ENCODE measurements around the gene PARD3. TPM values are rescaled to one million over a fixed set of nuclear protein-coding genes. Genes with fewer than 3 reads are reported as not detected.

The PARD3 gene
- total RNA-seq, 1 donor from 2014 or later, result 34.1 TPM

- ATAC-seq (no peak), DNase-seq (no peak)
- Histone ChIP-seq H3K4me3 (no peak overlapping the region), H3K36me3 (no peaks in the 10 kb centered on the region), H3K27ac (no peak overlapping the region), H3K27me3 (ENCODE audit: low read depth) (no peaks in the 10 kb centered on the region), H3K4me1 (peaks cover 6% of the 10 kb centered on the region), H3K9me3 (no peaks in the 10 kb centered on the region)
- no peak for TF ChIP-seq CTCF (IDR thresholded peaks at IDR 0.05)
- intact Hi-C loops (cut with DNase I), result no loop called here
Measured at GRCh38 chr10:34627741-34628140, 187.4 kb downstream of the PARD3 start.

GRCh38 chr10:34627331-34627730, 187.8 kb downstream of the PARD3 start:
- no peaks in the 10 kb centered on the region for H3K36me3 ChIP-seq
- ATAC-seq (no peak), DNase-seq (no peak)
- no peak overlapping the region for H3K27ac ChIP-seq
- H3K27me3 ChIP-seq (ENCODE audit: low read depth), result no peaks in the 10 kb centered on the region
- no peak for TF ChIP-seq CTCF (IDR thresholded peaks at IDR 0.05)
- intact Hi-C loops (cut with DNase I), result no loop called here
- H3K9me3 ChIP-seq, result no peaks in the 10 kb centered on the region
- no peak overlapping the region for H3K4me3 ChIP-seq
- peaks cover 6% of the 10 kb centered on the region for H3K4me1 ChIP-seq

GRCh38 chr10:34626158-34626880, 188.8 kb downstream of the PARD3 start:
- intact Hi-C loops (cut with DNase I), result no loop called here
- DNase-seq, result no peak
- H3K27ac ChIP-seq, result no peak overlapping the region
- H3K4me3 ChIP-seq, result no peak overlapping the region
- no peaks in the 10 kb centered on the region for H3K36me3 ChIP-seq
- no peak for ATAC-seq
- no peak for TF ChIP-seq CTCF (IDR thresholded peaks at IDR 0.05)
- no peaks in the 10 kb centered on the region for H3K27me3 ChIP-seq (ENCODE audit: low read depth)
- H3K4me1 ChIP-seq, result peaks cover 6% of the 10 kb centered on the region
- no peaks in the 10 kb centered on the region for H3K9me3 ChIP-seq

GRCh38 chr10:34624323-34625153, 190.6 kb downstream of the PARD3 start:
- H3K27me3 ChIP-seq (ENCODE audit: low read depth), result no peaks in the 10 kb centered on the region
- no peaks in the 10 kb centered on the region for H3K36me3 ChIP-seq
- peaks cover 6% of the 10 kb centered on the region for H3K4me1 ChIP-seq
- no peak for TF ChIP-seq CTCF (IDR thresholded peaks at IDR 0.05)
- H3K27ac ChIP-seq, result no peak overlapping the region
- ATAC-seq (no peak), DNase-seq (no peak)
- no peak overlapping the region for H3K4me3 ChIP-seq
- intact Hi-C loops (cut with DNase I), result no loop called here
- no peaks in the 10 kb centered on the region for H3K9me3 ChIP-seq

- no peak for DNase-seq
- no peak overlapping the region for H3K27ac ChIP-seq
- no peak overlapping the region for H3K4me3 ChIP-seq
- H3K4me1 ChIP-seq, result peaks cover 2% of the 10 kb centered on the region
- no peaks in the 10 kb centered on the region for H3K9me3 ChIP-seq
- TF ChIP-seq CTCF (IDR thresholded peaks at IDR 0.05), result no peak
- ATAC-seq, result no peak
- no peaks in the 10 kb centered on the region for H3K36me3 ChIP-seq
- H3K27me3 ChIP-seq (ENCODE audit: low read depth), result no peaks in the 10 kb centered on the region
- intact Hi-C loops (cut with DNase I), result no loop called here
Measured at GRCh38 chr10:34622945-34623344, 192.2 kb downstream of the PARD3 start.

Measured in lower lobe of right lung (tissue), 2 donors.